MM.1S (cell line): ENCODE data around the gene MBTPS2.

Experiments used
- DNase-seq: peaks from one replicate; pipeline ENCODE4 v3.0.0-alpha.2; 2015
- H2AFZ ChIP-seq: fragments of 300-600 bp; sonication (generic); 2 replicates; pipeline ENCODE4 v1.6.0; 2016; ENCODE audit warnings: antibody characterized with exemption, low read length
- H3F3A ChIP-seq: fragments of 300-600 bp; sonication (generic); 2 replicates; pipeline ENCODE4 v1.6.1; 2016; ENCODE audit warnings: mild to moderate bottlenecking, antibody characterized with exemption, low read length, moderate library complexity, mixed read lengths; ENCODE audit not compliant: insufficient read depth
- H3K27ac ChIP-seq: fragments of 300-600 bp; sonication (generic); 2 replicates; pipeline ENCODE4 v1.5.1; 2016; ENCODE audit warnings: mild to moderate bottlenecking, low read length
- H3K27me3 ChIP-seq: fragments of 300-600 bp; sonication (generic); replicated peaks from 2 replicates; pipeline ENCODE4 v1.6.0; 2016; ENCODE audit warnings: low read length; ENCODE audit not compliant: insufficient read depth
- H3K36me3 ChIP-seq: fragments of 300-600 bp; sonication (generic); replicated peaks from 2 replicates; pipeline ENCODE4 v1.6.1; 2016; ENCODE audit warnings: mild to moderate bottlenecking, low read length, mixed read lengths; ENCODE audit not compliant: insufficient read depth
- H3K4me1 ChIP-seq: fragments of 300-600 bp; sonication (generic); 2 replicates; pipeline ENCODE4 v1.6.1; 2016; ENCODE audit warnings: low read length, mixed read lengths
- H3K4me2 ChIP-seq: fragments of 300-600 bp; sonication (generic); 2 replicates; pipeline ENCODE4 v1.6.0; 2016; ENCODE audit warnings: low read depth, low read length
- H3K4me3 ChIP-seq: fragments of 300-600 bp; sonication (generic); 2 replicates; pipeline ENCODE4 v1.5.1; 2016; ENCODE audit warnings: low read length, mixed read lengths
- H3K79me2 ChIP-seq: fragments of 300-600 bp; sonication (generic); 2 replicates; pipeline ENCODE4 v1.6.1; 2016; ENCODE audit warnings: mixed run types, low read length, mixed read lengths
- H3K9ac ChIP-seq: fragments of 300-600 bp; sonication (generic); 2 replicates; pipeline ENCODE4 v1.6.1; 2016; ENCODE audit warnings: low read length, mixed read lengths
- H3K9me2 ChIP-seq: fragments of 300-600 bp; sonication (generic); replicated peaks from 2 replicates; pipeline ENCODE4 v1.6.1; 2016; ENCODE audit warnings: mild to moderate bottlenecking, low read length, mixed read lengths; ENCODE audit not compliant: insufficient read depth
- H3K9me3 ChIP-seq: fragments of 300-600 bp; sonication (generic); replicated peaks from 2 replicates; pipeline ENCODE4 v1.6.1; 2016; ENCODE audit warnings: mild to moderate bottlenecking, low read length, mixed read lengths; ENCODE audit not compliant: insufficient read depth
- H4K20me1 ChIP-seq: fragments of 300-600 bp; sonication (generic); 2 replicates; pipeline ENCODE4 v1.6.1; 2016; ENCODE audit warnings: mild to moderate bottlenecking, low read length, moderate library complexity, mixed read lengths; ENCODE audit not compliant: insufficient read depth
- EZH2 ChIP-seq: fragments of 300-600 bp; sonication (generic); optimal IDR thresholded peaks from 2 replicates; pipeline ENCODE3; 2017; ENCODE audit warnings: low read depth, mild to moderate bottlenecking, antibody characterized with exemption, low read length, mixed read lengths
- EZH2phosphoT487 ChIP-seq: fragments of 300-600 bp; sonication (generic); IDR thresholded peaks from 2 replicates; pipeline ENCODE4 v1.6.1; 2018; ENCODE audit warnings: antibody characterized with exemption, low read length
- TF ChIP-seq, protein P1 (sequence below): fragments of 300-600 bp; sonication (generic); IDR thresholded peaks from 2 replicates; pipeline ENCODE4 v1.5.1; 2016; ENCODE audit warnings: antibody characterized with exemption, low read length, mixed read lengths

The MBTPS2 gene

GRCh38 chrX:21831496-21831895 lies 7.9 kb upstream of the MBTPS2 start:
- H3K4me2 ChIP-seq, result no peak overlapping the region
- H3K4me3 ChIP-seq, result no peak overlapping the region
- DNase-seq, result no peak
- H3K27me3 ChIP-seq, result no peaks in the 10 kb centered on the region
- no peaks in the 10 kb centered on the region for H3F3A ChIP-seq
- H2AFZ ChIP-seq, result no peak overlapping the region
- no peak overlapping the region for H3K27ac ChIP-seq
- no peaks in the 10 kb centered on the region for H3K9me2 ChIP-seq
- no peaks in the 10 kb centered on the region for H3K9me3 ChIP-seq
- H3K79me2 ChIP-seq, result no peaks in the 10 kb centered on the region
- H3K4me1 ChIP-seq, result no peaks in the 10 kb centered on the region
- no peak overlapping the region for H3K9ac ChIP-seq
- no peak for TF ChIP-seq EZH2
- TF ChIP-seq EZH2phosphoT487, result no peak
- TF ChIP-seq, protein P1, sequence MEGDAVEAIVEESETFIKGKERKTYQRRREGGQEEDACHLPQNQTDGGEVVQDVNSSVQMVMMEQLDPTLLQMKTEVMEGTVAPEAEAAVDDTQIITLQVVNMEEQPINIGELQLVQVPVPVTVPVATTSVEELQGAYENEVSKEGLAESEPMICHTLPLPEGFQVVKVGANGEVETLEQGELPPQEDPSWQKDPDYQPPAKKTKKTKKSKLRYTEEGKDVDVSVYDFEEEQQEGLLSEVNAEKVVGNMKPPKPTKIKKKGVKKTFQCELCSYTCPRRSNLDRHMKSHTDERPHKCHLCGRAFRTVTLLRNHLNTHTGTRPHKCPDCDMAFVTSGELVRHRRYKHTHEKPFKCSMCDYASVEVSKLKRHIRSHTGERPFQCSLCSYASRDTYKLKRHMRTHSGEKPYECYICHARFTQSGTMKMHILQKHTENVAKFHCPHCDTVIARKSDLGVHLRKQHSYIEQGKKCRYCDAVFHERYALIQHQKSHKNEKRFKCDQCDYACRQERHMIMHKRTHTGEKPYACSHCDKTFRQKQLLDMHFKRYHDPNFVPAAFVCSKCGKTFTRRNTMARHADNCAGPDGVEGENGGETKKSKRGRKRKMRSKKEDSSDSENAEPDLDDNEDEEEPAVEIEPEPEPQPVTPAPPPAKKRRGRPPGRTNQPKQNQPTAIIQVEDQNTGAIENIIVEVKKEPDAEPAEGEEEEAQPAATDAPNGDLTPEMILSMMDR, result no peak
- H3K36me3 ChIP-seq, result no peaks in the 10 kb centered on the region
- H4K20me1 ChIP-seq, result no peaks in the 10 kb centered on the region

- H3K9me3 ChIP-seq, result no peaks in the 10 kb centered on the region
- H2AFZ ChIP-seq, result no peak overlapping the region
- no peak overlapping the region for H3K4me2 ChIP-seq
- H3K36me3 ChIP-seq, result no peaks in the 10 kb centered on the region
- peaks cover 13% of the 10 kb centered on the region for H3K79me2 ChIP-seq
- DNase-seq, result no peak
- no peak overlapping the region for H3K9ac ChIP-seq
- H3K27ac ChIP-seq, result no peak overlapping the region
- TF ChIP-seq EZH2, result no peak
- TF ChIP-seq, protein P1, result no peak
- TF ChIP-seq EZH2phosphoT487, result no peak
- no peak overlapping the region for H3K4me3 ChIP-seq
- H3K4me1 ChIP-seq, result no peaks in the 10 kb centered on the region
- no peaks in the 10 kb centered on the region for H3K9me2 ChIP-seq
- no peaks in the 10 kb centered on the region for H4K20me1 ChIP-seq
- H3K27me3 ChIP-seq, result no peaks in the 10 kb centered on the region
- H3F3A ChIP-seq, result no peaks in the 10 kb centered on the region
Observed at GRCh38 chrX:21837056-21837455, 2.4 kb upstream of the MBTPS2 start.

DNA sequence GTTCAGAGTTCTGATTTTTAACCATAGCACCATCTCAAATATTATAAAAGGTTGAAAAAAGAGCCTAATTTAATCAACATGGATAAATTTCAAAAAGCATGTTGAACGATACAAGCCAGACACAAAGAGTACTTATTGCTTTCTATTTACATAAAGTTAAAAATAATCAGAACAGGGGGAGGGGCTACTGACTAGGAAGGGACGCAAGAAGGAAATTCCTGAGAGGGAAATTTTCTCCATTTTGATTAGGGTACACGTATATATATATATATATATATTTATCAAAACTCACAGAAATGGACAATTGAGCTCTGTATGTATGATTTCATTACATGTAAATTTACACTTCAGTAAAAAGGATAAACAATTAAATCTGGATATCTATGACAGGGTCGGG lies 482 bp upstream of the MBTPS2 start:
- no peaks in the 10 kb centered on the region for H3K36me3 ChIP-seq
- peak overlapping the region; percentile 69 for H2AFZ ChIP-seq
- TF ChIP-seq, protein P1, result no peak
- TF ChIP-seq EZH2phosphoT487 (no peak), EZH2 (no peak)
- H3K27ac ChIP-seq, result no peak overlapping the region; the same call in 1 of the 2 replicates
- no peaks in the 10 kb centered on the region for H3K9me2 ChIP-seq
- H3F3A ChIP-seq, result no peaks in the 10 kb centered on the region
- H3K27me3 ChIP-seq, result no peaks in the 10 kb centered on the region
- DNase-seq, result peak; percentile 36
- H4K20me1 ChIP-seq, result no peaks in the 10 kb centered on the region
- no peaks in the 10 kb centered on the region for H3K9me3 ChIP-seq
- H3K79me2 ChIP-seq, result peaks cover 13% of the 10 kb centered on the region
- no peaks in the 10 kb centered on the region for H3K4me1 ChIP-seq
- H3K4me3 ChIP-seq, result peak overlapping the region; percentile 73
- peak overlapping the region; percentile 92 for H3K9ac ChIP-seq
- H3K4me2 ChIP-seq, result peak overlapping the region; percentile 54; the same call in 1 of the 2 replicates
